Measurements from ENCODE around the gene SORT1. TPM values are rescaled to one million over a fixed set of nuclear protein-coding genes. Genes with fewer than 3 reads are reported as not detected.

SORT1 gene
- total RNA-seq, 1 experiment from 2014 or later = 56.5 TPM

GRCh38 chr1:109369167-109369746, 28.5 kb downstream of the SORT1 start:
- H3K4me1 ChIP-seq (ENCODE audit: insufficient read depth, low read length, poor library complexity, severe bottlenecking) = no peaks in the 10 kb centered on the region
- no peak overlapping the region for H3K4me3 ChIP-seq (ENCODE audit: low read depth, low read length, poor library complexity, severe bottlenecking)
- no TSS peak for BruUV-seq (replicated peaks)
- ChIA-PET POLR2A (ENCODE audit: low non-redundant PET) (no interaction called here), CTCF (no interaction called here)
- no peaks in the 10 kb centered on the region for H3K9me3 ChIP-seq (ENCODE audit: low read depth, low read length, poor library complexity, severe bottlenecking)
- TF ChIP-seq CTCF (conservative IDR thresholded peaks at IDR 0.05; ENCODE audit: low read depth, low read length) (no peak), EZH2 (IDR thresholded peaks at IDR 0.05; ENCODE audit: borderline replicate concordance, low read depth, low read length, poor library complexity, severe bottlenecking) (no peak)
- intact Hi-C loops (cut with micrococcal nuclease; ENCODE audit: unreplicated experiment) = no loop called here
- H3K27me3 ChIP-seq (replicated peaks; ENCODE audit: insufficient read depth, low read depth, low read length, poor library complexity) = no peaks in the 10 kb centered on the region
- no peak for DNase-seq (ENCODE audit: low spot score)
- H3K36me3 ChIP-seq (ENCODE audit: insufficient read depth, low read length, poor library complexity, severe bottlenecking) = no peaks in the 10 kb centered on the region
- H3K27ac ChIP-seq (ENCODE audit: low read depth, low read length, poor library complexity, severe bottlenecking) = no peak overlapping the region

- ChIA-PET POLR2A (ENCODE audit: low non-redundant PET) (no interaction called here), CTCF (no interaction called here)
- Histone ChIP-seq H3K36me3 (ENCODE audit: insufficient read depth, low read length, poor library complexity, severe bottlenecking) (no peaks in the 10 kb centered on the region), H3K4me1 (ENCODE audit: insufficient read depth, low read length, poor library complexity, severe bottlenecking) (no peaks in the 10 kb centered on the region), H3K9me3 (ENCODE audit: low read depth, low read length, poor library complexity, severe bottlenecking) (no peaks in the 10 kb centered on the region), H3K27me3 (replicated peaks; ENCODE audit: insufficient read depth, low read depth, low read length, poor library complexity) (no peaks in the 10 kb centered on the region), H3K4me3 (ENCODE audit: low read depth, low read length, poor library complexity, severe bottlenecking) (no peak overlapping the region), H3K27ac (ENCODE audit: low read depth, low read length, poor library complexity, severe bottlenecking) (no peak overlapping the region)
- TF ChIP-seq EZH2 (IDR thresholded peaks at IDR 0.05; ENCODE audit: borderline replicate concordance, low read depth, low read length, poor library complexity, severe bottlenecking) (no peak), CTCF (conservative IDR thresholded peaks at IDR 0.05; ENCODE audit: low read depth, low read length) (no peak)
- no TSS peak for BruUV-seq (replicated peaks)
- no peak for DNase-seq (ENCODE audit: low spot score)
- intact Hi-C loops (cut with micrococcal nuclease; ENCODE audit: unreplicated experiment) = no loop called here
Observed at GRCh38 chr1:109368464-109368863, 29.3 kb downstream of the SORT1 start.

- CTCF ChIA-PET = no interaction called here
Observed at GRCh38 chr1:109367626-109368025, 30.1 kb downstream of the SORT1 start.

More at GRCh38 chr1:109367626-109368025, 30.1 kb downstream of the SORT1 start:
- Histone ChIP-seq H3K9me3 (ENCODE audit: low read depth, low read length, poor library complexity, severe bottlenecking) (no peaks in the 10 kb centered on the region), H3K27ac (ENCODE audit: low read depth, low read length, poor library complexity, severe bottlenecking) (no peak overlapping the region), H3K4me1 (ENCODE audit: insufficient read depth, low read length, poor library complexity, severe bottlenecking) (no peaks in the 10 kb centered on the region), H3K4me3 (ENCODE audit: low read depth, low read length, poor library complexity, severe bottlenecking) (no peak overlapping the region), H3K36me3 (ENCODE audit: insufficient read depth, low read length, poor library complexity, severe bottlenecking) (no peaks in the 10 kb centered on the region), H3K27me3 (replicated peaks; ENCODE audit: insufficient read depth, low read depth, low read length, poor library complexity) (no peaks in the 10 kb centered on the region)
- intact Hi-C loops (cut with micrococcal nuclease; ENCODE audit: unreplicated experiment) = no loop called here
- TF ChIP-seq EZH2 (IDR thresholded peaks at IDR 0.05; ENCODE audit: borderline replicate concordance, low read depth, low read length, poor library complexity, severe bottlenecking) (no peak), CTCF (conservative IDR thresholded peaks at IDR 0.05; ENCODE audit: low read depth, low read length) (no peak)
- POLR2A ChIA-PET (ENCODE audit: low non-redundant PET) = no interaction called here
- no TSS peak for BruUV-seq (replicated peaks)
- no peak for DNase-seq (ENCODE audit: low spot score)

Measured in A673 (cell line).